Measurements from ENCODE around the gene EPB41L2.

DNA sequence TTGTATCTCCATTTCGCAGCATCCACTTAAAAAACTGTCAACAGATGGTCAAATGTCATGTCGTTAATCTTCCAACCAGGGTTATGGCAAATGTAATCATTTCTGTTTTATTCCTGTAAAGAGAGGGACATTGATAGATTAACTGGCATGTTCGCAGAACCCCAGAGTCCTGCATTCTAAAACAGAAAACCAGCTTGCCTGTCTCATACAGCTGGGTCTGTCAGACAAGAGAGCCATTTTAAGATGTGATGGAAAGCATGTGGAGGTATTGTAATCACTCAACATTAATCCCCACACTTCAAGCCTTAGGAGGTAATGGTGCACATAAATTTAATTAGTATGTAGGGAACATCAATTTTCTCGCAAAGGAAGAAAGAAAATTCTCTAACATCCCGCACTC lies 231.4 kb downstream of the EPB41L2 start:
- TF ChIP-seq, protein P1, sequence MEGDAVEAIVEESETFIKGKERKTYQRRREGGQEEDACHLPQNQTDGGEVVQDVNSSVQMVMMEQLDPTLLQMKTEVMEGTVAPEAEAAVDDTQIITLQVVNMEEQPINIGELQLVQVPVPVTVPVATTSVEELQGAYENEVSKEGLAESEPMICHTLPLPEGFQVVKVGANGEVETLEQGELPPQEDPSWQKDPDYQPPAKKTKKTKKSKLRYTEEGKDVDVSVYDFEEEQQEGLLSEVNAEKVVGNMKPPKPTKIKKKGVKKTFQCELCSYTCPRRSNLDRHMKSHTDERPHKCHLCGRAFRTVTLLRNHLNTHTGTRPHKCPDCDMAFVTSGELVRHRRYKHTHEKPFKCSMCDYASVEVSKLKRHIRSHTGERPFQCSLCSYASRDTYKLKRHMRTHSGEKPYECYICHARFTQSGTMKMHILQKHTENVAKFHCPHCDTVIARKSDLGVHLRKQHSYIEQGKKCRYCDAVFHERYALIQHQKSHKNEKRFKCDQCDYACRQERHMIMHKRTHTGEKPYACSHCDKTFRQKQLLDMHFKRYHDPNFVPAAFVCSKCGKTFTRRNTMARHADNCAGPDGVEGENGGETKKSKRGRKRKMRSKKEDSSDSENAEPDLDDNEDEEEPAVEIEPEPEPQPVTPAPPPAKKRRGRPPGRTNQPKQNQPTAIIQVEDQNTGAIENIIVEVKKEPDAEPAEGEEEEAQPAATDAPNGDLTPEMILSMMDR (IDR thresholded peaks at IDR 0.05 in 8 of 11, conservative IDR thresholded peaks at IDR 0.05 in 3 of 11) = no peak
- TF ChIP-seq POLR2AphosphoS5 (IDR thresholded peaks at IDR 0.05) = no peak

Data from spleen (tissue), 7 donors.